ENCODE measurements around the gene NBPF1. TPM values are rescaled to one million over a fixed set of nuclear protein-coding genes. Genes with fewer than 3 reads are reported as not detected.

Gene NBPF1
- total RNA-seq, 4 donors from 2014 or later: 38.9 to 50.9 (median 46.5) TPM

DNA sequence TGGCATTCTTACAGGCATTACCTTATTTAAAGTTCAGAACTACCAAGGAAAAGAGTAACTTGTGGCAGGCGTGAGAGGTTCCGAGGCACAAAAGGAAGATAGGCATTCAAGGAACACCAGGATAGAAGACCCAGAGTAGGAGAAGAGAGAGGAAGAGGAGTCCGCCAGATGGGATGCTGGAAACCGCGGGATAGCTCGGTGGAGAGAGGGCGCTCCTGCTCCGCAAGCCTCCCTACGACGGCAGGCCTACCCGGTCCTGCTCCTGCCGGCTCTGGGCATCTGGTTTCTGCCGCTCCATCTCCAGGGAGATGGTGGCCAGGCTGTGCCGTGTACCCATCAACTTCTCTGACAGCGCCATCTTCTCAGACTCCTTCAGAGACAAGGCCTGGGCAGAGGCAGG, 5.4 kb upstream of the NBPF1 start:
- TF ChIP-seq, protein P1, sequence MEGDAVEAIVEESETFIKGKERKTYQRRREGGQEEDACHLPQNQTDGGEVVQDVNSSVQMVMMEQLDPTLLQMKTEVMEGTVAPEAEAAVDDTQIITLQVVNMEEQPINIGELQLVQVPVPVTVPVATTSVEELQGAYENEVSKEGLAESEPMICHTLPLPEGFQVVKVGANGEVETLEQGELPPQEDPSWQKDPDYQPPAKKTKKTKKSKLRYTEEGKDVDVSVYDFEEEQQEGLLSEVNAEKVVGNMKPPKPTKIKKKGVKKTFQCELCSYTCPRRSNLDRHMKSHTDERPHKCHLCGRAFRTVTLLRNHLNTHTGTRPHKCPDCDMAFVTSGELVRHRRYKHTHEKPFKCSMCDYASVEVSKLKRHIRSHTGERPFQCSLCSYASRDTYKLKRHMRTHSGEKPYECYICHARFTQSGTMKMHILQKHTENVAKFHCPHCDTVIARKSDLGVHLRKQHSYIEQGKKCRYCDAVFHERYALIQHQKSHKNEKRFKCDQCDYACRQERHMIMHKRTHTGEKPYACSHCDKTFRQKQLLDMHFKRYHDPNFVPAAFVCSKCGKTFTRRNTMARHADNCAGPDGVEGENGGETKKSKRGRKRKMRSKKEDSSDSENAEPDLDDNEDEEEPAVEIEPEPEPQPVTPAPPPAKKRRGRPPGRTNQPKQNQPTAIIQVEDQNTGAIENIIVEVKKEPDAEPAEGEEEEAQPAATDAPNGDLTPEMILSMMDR (IDR thresholded peaks at IDR 0.05): peak in 1 of 6 experiments; percentile 4
- TF ChIP-seq POLR2A (IDR thresholded peaks at IDR 0.05): no peak
- WGBS, 2 donors: 79 to 81% methylated on average over 15 of the region's 15 CpGs
- Histone ChIP-seq H3K27ac (no peak overlapping the region), H3K27me3 (no peaks in the 10 kb centered on the region), H3K4me3 (replicated peaks in 1 of 3) (no peak overlapping the region), H3K4me1 (peaks cover 3 to 5% of the 10 kb centered on the region in 2 donors), H3K9me3 (no peaks in the 10 kb centered on the region), H3K36me3 (peaks cover 8 to 21% of the 10 kb centered on the region in 2 donors)
- intact Hi-C loops (cut with DNase I): loop anchor here (5.0 kb wide), 1 partner anchor 329 kb away; no protein-coding TSS in a partner anchor
- DNase-seq: no peak

DNA sequence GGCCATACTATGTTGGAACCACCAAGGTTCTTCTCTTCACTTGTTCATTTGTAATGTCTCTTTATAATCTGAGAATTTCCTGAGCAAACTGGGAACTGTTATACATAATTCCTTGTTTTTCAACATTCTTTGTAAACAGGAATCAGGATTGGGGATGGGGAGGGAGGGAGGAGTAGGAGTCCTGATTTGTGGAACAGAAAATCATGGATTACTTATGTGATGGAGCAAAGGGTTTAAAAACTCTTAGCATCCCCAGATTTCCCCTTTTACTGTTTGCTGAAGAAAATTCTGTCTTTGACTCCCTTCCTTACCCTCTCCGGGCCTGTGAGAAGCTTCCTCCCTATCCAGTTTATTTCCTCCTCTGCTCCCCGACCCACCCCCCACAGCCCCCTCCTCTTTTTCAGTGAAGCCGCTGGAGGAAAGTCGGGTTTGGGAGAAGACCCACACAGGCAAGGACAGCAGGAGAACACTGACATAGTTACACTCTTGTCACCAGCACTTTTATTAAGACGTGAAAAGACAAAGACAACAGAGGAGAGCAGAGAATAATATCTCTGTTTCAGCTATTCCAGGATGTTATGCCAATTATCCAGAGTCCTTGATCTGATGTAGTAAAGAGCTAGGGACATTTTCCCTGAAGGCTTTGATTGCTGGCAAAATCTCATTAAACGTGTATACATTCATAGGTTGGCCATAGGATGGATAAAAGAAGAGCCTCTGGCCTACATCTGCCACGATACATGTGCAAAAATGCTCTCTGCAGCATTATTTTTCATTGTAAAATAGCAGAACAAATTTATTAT, 4.6 kb upstream of the NBPF1 start:
- 72 to 74% methylated on average over 7 of the region's 7 CpGs for WGBS, 2 donors
- intact Hi-C loops (cut with DNase I): loop anchor here (5.0 kb wide), 1 partner anchor 329 kb away; no protein-coding TSS in a partner anchor
- Histone ChIP-seq H3K4me1 (peaks cover 4 to 7% of the 10 kb centered on the region in 2 donors), H3K27me3 (no peaks in the 10 kb centered on the region), H3K4me3 (replicated peaks in 1 of 3) (no peak overlapping the region), H3K9me3 (no peaks in the 10 kb centered on the region), H3K36me3 (peaks cover 8 to 15% of the 10 kb centered on the region in 2 donors), H3K27ac (no peak overlapping the region)
- TF ChIP-seq POLR2A (IDR thresholded peaks at IDR 0.05): no peak
- TF ChIP-seq, protein P1 (IDR thresholded peaks at IDR 0.05): no peak
- no peak for DNase-seq

DNA sequence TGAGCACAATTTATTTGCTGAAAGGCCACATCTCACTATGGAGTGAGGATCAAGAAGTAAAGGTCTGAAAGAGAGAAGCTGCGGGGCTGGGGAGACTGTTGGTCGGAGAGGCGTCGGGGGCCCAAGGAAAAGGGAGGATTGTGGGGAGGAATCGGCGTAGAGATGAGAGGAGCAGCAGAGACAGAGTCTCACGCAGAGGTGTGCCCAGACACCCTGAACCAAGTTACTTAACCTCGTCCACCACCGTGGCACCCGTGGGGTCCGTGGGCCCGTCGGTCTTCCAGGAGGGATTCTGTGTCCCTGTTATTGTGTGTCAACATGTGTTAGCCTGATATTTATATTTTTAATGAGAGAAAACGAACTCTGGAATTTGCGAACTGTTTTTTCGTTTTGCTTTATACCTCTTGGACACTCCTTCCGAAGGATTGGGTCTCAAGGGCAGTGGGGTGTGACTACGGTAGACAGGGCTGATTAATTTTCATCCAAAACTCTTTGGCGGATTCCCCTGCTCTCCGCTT, 3.8 kb upstream of the NBPF1 start:
- no peaks in the 10 kb centered on the region for H3K9me3 ChIP-seq
- no peak overlapping the region for H3K4me3 ChIP-seq (replicated peaks in 1 of 3)
- 85 to 87% methylated on average over 20 of the region's 20 CpGs for WGBS, 2 donors
- peaks cover 4 to 7% of the 10 kb centered on the region in 2 donors for H3K36me3 ChIP-seq
- DNase-seq: no peak
- no peak for TF ChIP-seq POLR2A (IDR thresholded peaks at IDR 0.05)
- TF ChIP-seq, protein P1 (IDR thresholded peaks at IDR 0.05): no peak
- H3K27ac ChIP-seq: no peak overlapping the region
- peaks cover 9 to 13% of the 10 kb centered on the region in 2 donors for H3K4me1 ChIP-seq
- intact Hi-C loops (cut with DNase I): loop anchor here (5.0 kb wide), 1 partner anchor 330 kb away; no protein-coding TSS in a partner anchor
- no peaks in the 10 kb centered on the region for H3K27me3 ChIP-seq

DNA sequence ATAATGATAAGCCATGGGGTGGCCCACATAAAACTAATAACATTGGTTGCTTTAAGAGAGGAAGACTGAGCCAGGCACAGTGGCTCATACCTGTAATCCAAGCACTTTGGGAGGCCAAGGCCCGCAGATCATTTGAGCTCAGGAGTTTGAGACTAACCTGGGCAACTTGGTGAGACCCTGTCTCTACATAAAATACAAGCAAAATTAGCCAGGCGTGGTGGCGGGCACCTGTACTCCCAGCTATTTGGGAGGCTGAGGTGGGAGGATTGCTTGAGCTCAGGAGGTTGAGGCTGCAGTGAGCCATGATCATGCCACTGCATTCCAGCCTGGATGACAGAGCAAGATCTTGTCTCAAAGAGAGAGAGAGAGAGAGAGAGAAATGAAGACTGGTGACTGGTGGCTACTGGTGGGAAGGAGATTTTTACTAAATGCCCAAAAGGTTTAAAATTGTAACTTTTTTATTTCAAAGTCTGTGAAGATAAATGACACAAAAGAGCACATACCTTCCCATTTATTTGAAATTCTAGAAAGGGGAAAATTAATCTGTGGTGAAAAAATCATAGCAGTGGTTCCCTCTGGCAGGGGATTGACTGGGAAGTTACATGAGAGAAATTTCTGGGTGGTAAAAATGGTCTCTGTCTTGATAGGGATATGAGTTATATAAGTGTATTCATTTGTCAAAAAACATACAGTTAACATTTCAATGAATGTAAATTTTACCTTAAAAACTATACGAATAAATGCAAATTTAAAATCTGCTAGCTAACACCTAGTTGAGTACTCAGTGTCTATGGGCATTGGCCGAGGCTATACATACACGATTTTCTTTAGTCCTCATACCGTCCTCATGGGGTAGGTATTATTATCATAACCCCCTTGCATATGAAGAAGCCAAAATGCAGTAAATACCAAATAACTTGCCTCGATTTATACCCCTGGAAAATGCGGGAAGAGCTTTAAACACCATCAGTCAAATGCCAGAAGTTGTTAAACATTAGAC, 2.2 kb upstream of the NBPF1 start:
- WGBS, 2 donors: 80 to 83% methylated on average over 9 of the region's 9 CpGs
- Histone ChIP-seq H3K27me3 (no peaks in the 10 kb centered on the region), H3K27ac (no peak overlapping the region), H3K9me3 (no peaks in the 10 kb centered on the region), H3K4me3 (replicated peaks in 1 of 3) (no peak overlapping the region), H3K4me1 (peaks cover 12 to 15% of the 10 kb centered on the region in 2 donors), H3K36me3 (peaks cover 4% of the 10 kb centered on the region in 2 donors)
- no peak for TF ChIP-seq POLR2A (IDR thresholded peaks at IDR 0.05)
- TF ChIP-seq, protein P1 (IDR thresholded peaks at IDR 0.05): no peak
- no peak for DNase-seq
- intact Hi-C loops (cut with DNase I): loop anchor here (5.0 kb wide), 1 partner anchor 332 kb away; no protein-coding TSS in a partner anchor

All from thyroid gland (tissue), 4 donors.